HepG2 (cell line): ENCODE measurements around the gene FLAD1. TPM values are rescaled to one million over a fixed set of nuclear protein-coding genes. Genes with fewer than 3 reads are reported as not detected.

Experiments
- ATAC-seq: fragments of 200-7000 bp; cut with Tn5 transposase; 3 replicates; pipeline ENCODE4 v1.9.1; 2020; ENCODE audit warnings: mild to moderate bottlenecking, moderate library complexity
- BruUV-seq: library from RNA; stranded (reverse); fragments of 400-500 nt; replicated peaks from 2 replicates; lab custom pipeline; 2021; lab: Mats Ljungman, UMichigan
- CTCF ChIA-PET: fragments of 300-600 bp; formaldehyde crosslinking; extraction: SDS; loops from one replicate; lab custom pipeline; 2021; ENCODE audit warnings: low total read pairs, inconsistent platforms, low intra/inter-chr PET ratio; lab: Yijun Ruan, JAX
- POLR2A ChIA-PET: fragments of 350-600 bp; sonication (Branson Sonifier 250); formaldehyde crosslinking; loops from one replicate; lab custom pipeline; 2020; ENCODE audit warnings: antibody characterized with exemption, inconsistent platforms; lab: Yijun Ruan, JAX
- DNase-seq: peaks from one replicate; pipeline ENCODE4 v3.0.0-alpha.2; 2015; ENCODE audit warnings: low spot score
- FAIRE-seq: peaks from 3 replicates; lab custom pipeline; 2011; peaks lifted over from hg19 to GRCh38; lab: Jason Lieb, UNC
- H2AFZ ChIP-seq: one replicate; pipeline ENCODE4 v1.6.1; 2011; ENCODE audit warnings: low read length, inconsistent platforms
- H3K27ac ChIP-seq: fragments of 300-600 bp; 3 replicates; pipeline ENCODE4 v1.8.0; 2011; ENCODE audit warnings: mixed run types, mild to moderate bottlenecking, mixed read lengths, low read length, inconsistent platforms; ENCODE audit not compliant: insufficient read depth; ENCODE audit errors: extremely low read length
- H3K27me3 ChIP-seq, 2 experiments: fragments of 200-600 bp in 1 of 2; 2 replicates in 1 of 2; 3 replicates in 1 of 2; pipeline versions ENCODE4 v1.6.0 to v1.8.0; 2011; ENCODE audit warnings: low read length in 2 of 2, mild to moderate bottlenecking in 2 of 2, moderate library complexity in 2 of 2, inconsistent platforms in 1 of 2; ENCODE audit not compliant: insufficient read depth in 2 of 2, control insufficient read depth in 1 of 2
- H3K36me3 ChIP-seq, 2 experiments: fragments of 200-600 bp in 1 of 2; replicated peaks in 1 of 2; 2 replicates in 1 of 2; 3 replicates in 1 of 2; pipeline versions ENCODE4 v1.5.1 to v1.8.0; 2011; ENCODE audit warnings: low read length in 2 of 2, inconsistent platforms in 1 of 2; ENCODE audit not compliant: insufficient read depth in 2 of 2, control insufficient read depth in 1 of 2
- H3K4me1 ChIP-seq: 2 replicates; pipeline ENCODE4 v1.5.1; 2012; ENCODE audit warnings: low read length, inconsistent platforms; ENCODE audit not compliant: insufficient read depth
- H3K4me2 ChIP-seq: 2 replicates; pipeline ENCODE4 v1.6.0; 2011; ENCODE audit warnings: low read depth, low read length, inconsistent platforms
- H3K4me3 ChIP-seq, 3 experiments: fragments of 200-600 bp in 1 of 3; sonication (generic), shearing (Covaris generic) in 1 of 3; replicated peaks in 1 of 3; 2 replicates each; pipeline ENCODE4 v1.5.1; 2011 to 2016; ENCODE audit warnings: low read length in 3 of 3, inconsistent platforms in 2 of 3, low read depth in 2 of 3, mild to moderate bottlenecking in 2 of 3, control low read depth in 1 of 3, mixed read lengths in 1 of 3; ENCODE audit not compliant: insufficient read depth in 1 of 3
- H3K79me2 ChIP-seq: one replicate; pipeline ENCODE4 v1.6.1; 2011; ENCODE audit warnings: low read length, inconsistent platforms; ENCODE audit not compliant: insufficient read depth
- H3K9ac ChIP-seq: 2 replicates; pipeline ENCODE4 v1.6.0; 2011; ENCODE audit warnings: mild to moderate bottlenecking, low read depth, low read length, inconsistent platforms; ENCODE audit not compliant: insufficient read depth
- H3K9me3 ChIP-seq: 2 replicates; pipeline ENCODE4 v1.5.1; 2012; ENCODE audit warnings: mild to moderate bottlenecking, low read length
- H4K20me1 ChIP-seq: 2 replicates; pipeline ENCODE4 v1.6.0; 2011; ENCODE audit warnings: inconsistent platforms, mild to moderate bottlenecking, low read length, moderate library complexity; ENCODE audit not compliant: insufficient read depth
- JDP2 ChIP-seq: sonication (generic); formaldehyde crosslinking; IDR thresholded peaks from 2 replicates; pipeline ENCODE4 v1.8.1; 2022; ENCODE audit warnings: missing genetic modification reagents, borderline replicate concordance
- MAZ ChIP-seq, 2 experiments: sonication (generic) in 1 of 2; formaldehyde crosslinking in 1 of 2; IDR thresholded peaks; 2 replicates each; pipeline versions ENCODE4 v1.5.0 to v1.6.1; 2012 to 2020; ENCODE audit warnings: low read depth in 2 of 2, mild to moderate bottlenecking in 2 of 2, borderline replicate concordance in 1 of 2, improper control_type of control experiment in 1 of 2, low read length in 1 of 2, missing genetic modification reagents in 1 of 2, moderate library complexity in 1 of 2
- NCOA2 ChIP-seq: sonication (generic); formaldehyde crosslinking; IDR thresholded peaks from 2 replicates; pipeline ENCODE4 v1.8.0; 2022; ENCODE audit warnings: inconsistent platforms
- NR2F1 ChIP-seq, 2 experiments: fragments of 450-650 bp in 1 of 2; formaldehyde crosslinking in 1 of 2; IDR thresholded peaks; 2 replicates each; pipeline versions ENCODE4 v1.5.0 to v1.6.1; 2016 to 2020; ENCODE audit warnings: mild to moderate bottlenecking in 1 of 2, missing compliant biosample characterization in 1 of 2, missing genetic modification reagents in 1 of 2, moderate library complexity in 1 of 2
- PHF20 ChIP-seq: sonication (generic); formaldehyde crosslinking; IDR thresholded peaks from 2 replicates; pipeline ENCODE4 v1.5.0; 2020; ENCODE audit warnings: mild to moderate bottlenecking, missing genetic modification reagents
- SCMH1 ChIP-seq: sonication (generic); formaldehyde crosslinking; IDR thresholded peaks from 2 replicates; pipeline ENCODE4 v1.9.0; 2021; ENCODE audit warnings: missing genetic modification reagents, mild to moderate bottlenecking, borderline replicate concordance
- SOX5 ChIP-seq: IDR thresholded peaks from 2 replicates; pipeline ENCODE4 v1.6.1; 2016; ENCODE audit warnings: borderline replicate concordance
- U2AF1 ChIP-seq: fragments of 200-400 bp; formaldehyde crosslinking; optimal IDR thresholded peaks from 2 replicates; pipeline ENCODE3; 2017; ENCODE audit warnings: mild to moderate bottlenecking, low read depth, low read length
- ZNF17 ChIP-seq: sonication (generic); formaldehyde crosslinking; IDR thresholded peaks from 2 replicates; pipeline ENCODE4 v1.5.0; 2020; ENCODE audit warnings: mild to moderate bottlenecking, missing genetic modification reagents
- ZNF24 ChIP-seq: fragments of 450-650 bp; IDR thresholded peaks from 2 replicates; pipeline ENCODE4 v1.6.1; 2017; ENCODE audit warnings: antibody characterized with exemption, mild to moderate bottlenecking
- ZNF615 ChIP-seq: sonication (generic); formaldehyde crosslinking; IDR thresholded peaks from 2 replicates; pipeline ENCODE4 v1.5.0; 2020; ENCODE audit warnings: mild to moderate bottlenecking, missing genetic modification reagents, borderline replicate concordance
- ZNF841 ChIP-seq: sonication (generic); formaldehyde crosslinking; IDR thresholded peaks from 2 replicates; pipeline ENCODE4 v1.8.1; 2023; ENCODE audit warnings: missing genetic modification reagents, borderline replicate concordance
- WGBS: methylation state at CpG from one replicate; pipeline ENCODE4 v1.1.6; 2017; ENCODE audit warnings: low lambda C conversion rate; 5-methylcytosine and 5-hydroxymethylcytosine counted together
- in situ Hi-C: cut with HindIII; loops from 2 replicates; pipeline ENCODE4 v1.10.0; 2017; ENCODE audit warnings: low pct_unique_long_range_greater_than_20kb; ENCODE audit not compliant: extremely low pct_ligation_motif_present
- intact Hi-C: fragments of 100-400 bp; cut with micrococcal nuclease; formaldehyde crosslinking; loops from one replicate; pipeline ENCODE4 v1.10.0; 2022; ENCODE audit not compliant: unreplicated experiment
- polyA plus RNA-seq, 8 experiments: library from polyadenylated mRNA; depleted of rRNA in 3 of 8; stranded (reverse) in 7 of 8; unstranded in 1 of 8; fragments of >200 nt; fragmentation: Illumina TruSeq in 4 of 8; extraction: Trizol in 4 of 8; gene quantifications; 2 replicates each; pipeline versions ENCODE4 v1.2.1 to v1.2.3, GENCODE V29; 2011 to 2016; ENCODE audit warnings: low read depth in 4 of 8, missing spikeins in 1 of 8, mixed read lengths in 1 of 8; ENCODE audit not compliant: insufficient read depth in 1 of 8
- total RNA-seq, 5 experiments: library from RNA; depleted of rRNA; stranded (reverse); fragments of >200 nt; fragmentation: Illumina TruSeq; extraction: Trizol; gene quantifications; 2 replicates each; pipeline ENCODE4 v1.2.3, GENCODE V29; 2016; ENCODE audit warnings: low read depth in 1 of 5
- TF ChIP-seq, protein P1 (sequence below): IDR thresholded peaks from 2 replicates; pipeline ENCODE4 v1.6.1; 2016; ENCODE audit warnings: missing compliant biosample characterization, missing genetic modification reagents, borderline replicate concordance
- TF ChIP-seq, protein P2 (sequence below): sonication (generic); formaldehyde crosslinking; IDR thresholded peaks from 2 replicates; pipeline ENCODE4 v1.5.1; 2020; ENCODE audit warnings: mild to moderate bottlenecking, missing genetic modification reagents, moderate library complexity
- TF ChIP-seq, protein P3 (sequence below): sonication (generic); formaldehyde crosslinking; IDR thresholded peaks from 2 replicates; pipeline ENCODE4 v1.8.1; 2023; ENCODE audit warnings: mild to moderate bottlenecking, moderate library complexity, missing genetic modification reagents
- TF ChIP-seq, protein P4 (sequence below): sonication (generic); formaldehyde crosslinking; IDR thresholded peaks from 2 replicates; pipeline ENCODE4 v1.4.0; 2020; ENCODE audit warnings: missing genetic modification reagents

Gene FLAD1
- total and polyA plus RNA-seq, 2 of the 13 experiments (the other 11 are each of a cell fraction or from before 2014, with no cell fraction given) = 25.9 to 32.8 TPM

DNA sequence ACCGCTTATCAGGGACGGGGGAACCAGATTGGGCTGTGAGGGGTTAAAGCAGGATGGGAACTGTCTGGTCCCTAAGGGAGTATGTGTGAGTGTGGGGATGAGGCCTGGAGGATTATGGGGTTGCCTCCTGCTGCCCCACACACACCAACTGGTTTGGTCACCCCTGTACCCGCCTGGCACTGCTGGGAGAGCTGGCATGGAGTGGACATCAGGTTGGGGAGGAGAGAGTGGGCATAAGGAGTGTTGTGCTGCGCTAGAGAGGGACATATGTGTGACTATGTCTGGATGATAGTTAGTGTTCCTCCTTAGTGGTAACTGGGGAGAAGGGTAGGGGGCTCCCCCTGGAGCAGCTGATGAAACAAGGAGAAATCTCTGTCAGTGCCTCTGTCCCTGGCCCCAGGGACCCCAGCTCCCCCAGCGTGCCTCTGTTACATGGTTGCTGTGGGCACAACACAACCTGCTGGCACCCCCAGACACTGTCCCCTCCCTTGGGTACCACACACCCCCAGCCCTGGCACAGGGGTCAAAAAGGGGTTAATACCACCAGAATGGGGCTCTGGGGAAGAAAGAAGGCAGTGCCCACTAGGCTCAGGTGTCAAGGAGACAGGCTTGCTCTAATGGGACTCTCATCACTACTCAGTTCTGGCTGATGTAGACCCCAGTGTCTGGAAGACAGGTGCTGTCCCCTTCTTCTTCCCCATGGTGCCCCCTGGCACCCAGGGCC, 21.4 kb downstream of the FLAD1 start:
- WGBS = 51% methylated on average over 4 of the region's 5 CpGs
- H3K4me1 ChIP-seq = peaks cover 60% of the 10 kb centered on the region
- H3K4me3 ChIP-seq = peak overlapping the region; percentile 86 to 98 (median 98)
- peak overlapping the region; percentile 97 for H3K27ac ChIP-seq
- ATAC-seq = no peak
- H3K9me3 ChIP-seq = no peaks in the 10 kb centered on the region
- H3K79me2 ChIP-seq = peaks cover 40% of the 10 kb centered on the region
- FAIRE-seq = no peak
- POLR2A ChIA-PET = interaction anchor here (0.8 to 6.7 kb wide), 9 partner anchors 9 to 68 kb away, joined by 3 to 90 read pairs (median 3); partner anchors contain the start of genes ADAM15, FLAD1 and PMVK
- CTCF ChIA-PET = interaction anchor here (1.6 kb wide), 1 partner anchor 13 kb away, joined by 5 read pairs; no protein-coding TSS in a partner anchor
- H4K20me1 ChIP-seq = peaks cover 4% of the 10 kb centered on the region; the same call in 1 of the 2 replicates
- in situ Hi-C loops = no loop called here
- H3K27me3 ChIP-seq = no peaks in the 10 kb centered on the region; a peak in 1 of 5 replicates
- H3K4me2 ChIP-seq = peak overlapping the region; percentile 89
- peak overlapping the region; percentile 95 for H3K9ac ChIP-seq
- H2AFZ ChIP-seq = no peak overlapping the region
- no TSS peak for BruUV-seq
- intact Hi-C loops = loop anchor here (5.0 kb wide), 1 partner anchor 447 kb away; the partner anchor contains the start of gene UBE2Q1
- no peak for DNase-seq
- H3K36me3 ChIP-seq = peaks cover 0 to 1% of the 10 kb centered on the region in 2 experiments; a peak in 3 of 5 replicates
- TF ChIP-seq, protein P1, sequence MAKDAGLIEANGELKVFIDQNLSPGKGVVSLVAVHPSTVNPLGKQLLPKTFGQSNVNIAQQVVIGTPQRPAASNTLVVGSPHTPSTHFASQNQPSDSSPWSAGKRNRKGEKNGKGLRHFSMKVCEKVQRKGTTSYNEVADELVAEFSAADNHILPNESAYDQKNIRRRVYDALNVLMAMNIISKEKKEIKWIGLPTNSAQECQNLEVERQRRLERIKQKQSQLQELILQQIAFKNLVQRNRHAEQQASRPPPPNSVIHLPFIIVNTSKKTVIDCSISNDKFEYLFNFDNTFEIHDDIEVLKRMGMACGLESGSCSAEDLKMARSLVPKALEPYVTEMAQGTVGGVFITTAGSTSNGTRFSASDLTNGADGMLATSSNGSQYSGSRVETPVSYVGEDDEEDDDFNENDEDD (CRISPR knock-in tag) = no peak
- no peak for TF ChIP-seq PHF20 (CRISPR knock-in tag)
- TF ChIP-seq SOX5 = no peak
- TF ChIP-seq ZNF24 = no peak
- no peak for TF ChIP-seq ZNF615 (CRISPR knock-in tag)
- TF ChIP-seq, protein P2, sequence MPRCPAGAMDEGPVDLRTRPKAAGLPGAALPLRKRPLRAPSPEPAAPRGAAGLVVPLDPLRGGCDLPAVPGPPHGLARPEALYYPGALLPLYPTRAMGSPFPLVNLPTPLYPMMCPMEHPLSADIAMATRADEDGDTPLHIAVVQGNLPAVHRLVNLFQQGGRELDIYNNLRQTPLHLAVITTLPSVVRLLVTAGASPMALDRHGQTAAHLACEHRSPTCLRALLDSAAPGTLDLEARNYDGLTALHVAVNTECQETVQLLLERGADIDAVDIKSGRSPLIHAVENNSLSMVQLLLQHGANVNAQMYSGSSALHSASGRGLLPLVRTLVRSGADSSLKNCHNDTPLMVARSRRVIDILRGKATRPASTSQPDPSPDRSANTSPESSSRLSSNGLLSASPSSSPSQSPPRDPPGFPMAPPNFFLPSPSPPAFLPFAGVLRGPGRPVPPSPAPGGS (CRISPR knock-in tag) = 0 out of 2 replicates have a peak, but pooled peaks have one; percentile 41
- no peak for TF ChIP-seq SCMH1 (CRISPR knock-in tag)
- no peak for TF ChIP-seq MAZ (IDR thresholded peaks at IDR 0.05; ENCODE audit: borderline replicate concordance, low read depth, low read length)
- TF ChIP-seq MAZ (CRISPR knock-in tag; IDR thresholded peaks at IDR 0.05; ENCODE audit: low read depth) = no peak; the same call in 1 of the 2 replicates
- TF ChIP-seq U2AF1 = no peak
- TF ChIP-seq ZNF841 = no peak
- TF ChIP-seq, protein P3, sequence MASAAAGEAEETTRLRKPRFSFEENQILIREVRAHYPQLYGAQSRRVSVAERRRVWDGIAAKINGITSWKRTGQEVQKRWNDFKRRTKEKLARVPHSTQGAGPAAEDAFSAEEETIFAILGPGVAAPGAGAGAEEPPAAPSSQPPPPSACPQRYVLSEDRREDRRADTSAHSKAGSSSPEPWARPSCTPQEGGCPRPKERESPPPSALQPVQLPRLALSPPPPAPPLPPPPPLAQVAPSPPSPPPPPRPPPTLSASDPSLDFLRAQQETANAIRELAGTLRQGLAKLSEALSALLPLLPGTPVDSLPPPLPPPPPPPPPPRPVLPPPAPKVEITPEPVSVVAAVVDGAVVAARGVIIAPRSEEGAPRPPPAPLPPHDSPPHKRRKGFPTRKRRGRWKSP = no peak
- no peak for TF ChIP-seq JDP2 (CRISPR knock-in tag)
- TF ChIP-seq, protein P4, sequence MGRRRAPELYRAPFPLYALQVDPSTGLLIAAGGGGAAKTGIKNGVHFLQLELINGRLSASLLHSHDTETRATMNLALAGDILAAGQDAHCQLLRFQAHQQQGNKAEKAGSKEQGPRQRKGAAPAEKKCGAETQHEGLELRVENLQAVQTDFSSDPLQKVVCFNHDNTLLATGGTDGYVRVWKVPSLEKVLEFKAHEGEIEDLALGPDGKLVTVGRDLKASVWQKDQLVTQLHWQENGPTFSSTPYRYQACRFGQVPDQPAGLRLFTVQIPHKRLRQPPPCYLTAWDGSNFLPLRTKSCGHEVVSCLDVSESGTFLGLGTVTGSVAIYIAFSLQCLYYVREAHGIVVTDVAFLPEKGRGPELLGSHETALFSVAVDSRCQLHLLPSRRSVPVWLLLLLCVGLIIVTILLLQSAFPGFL (CRISPR knock-in tag) = no peak
- no peak for TF ChIP-seq ZNF17 (CRISPR knock-in tag)
- TF ChIP-seq NCOA2 (CRISPR knock-in tag) = no peak
- TF ChIP-seq NR2F1 (CRISPR knock-in tag; IDR thresholded peaks at IDR 0.05) = no peak
